ENCODE results near the gene TNRC6A. TPM values are rescaled to one million over a fixed set of nuclear protein-coding genes. Genes with fewer than 3 reads are reported as not detected.

TNRC6A gene
- total and polyA plus RNA-seq, 2 experiments from 2014 or later = 93.1 to 124 TPM

GRCh38 chr16:24875466-24875865 lies 146.0 kb downstream of the TNRC6A start:
- H3K4me3 Mint-ChIP-seq = no peak overlapping the region

More at GRCh38 chr16:24875466-24875865, 146.0 kb downstream of the TNRC6A start:
- ATAC-seq = no peak
- H3K4me2 ChIP-seq = no peak overlapping the region
- no peak overlapping the region for H3K4me3 ChIP-seq
- H3K79me2 ChIP-seq (replicated peaks; ENCODE audit: insufficient read depth) = no peaks in the 10 kb centered on the region
- H3F3A ChIP-seq (replicated peaks; ENCODE audit: low read depth) = no peaks in the 10 kb centered on the region
- no peaks in the 10 kb centered on the region for H3K9me2 ChIP-seq (ENCODE audit: insufficient read depth)
- H3K36me3 ChIP-seq (ENCODE audit: insufficient read depth) = no peaks in the 10 kb centered on the region
- Mint-ChIP-seq H3K9me3 (peaks cover under 1% of the 10 kb centered on the region; the same call in 2 of the 3 replicates), H3K27me3 (ENCODE audit: insufficient read depth, low read depth, poor library complexity) (no peaks in the 10 kb centered on the region), H3K27ac (no peak overlapping the region), H3K4me1 (no peaks in the 10 kb centered on the region), H3K36me3 (ENCODE audit: low read depth) (no peaks in the 10 kb centered on the region)
- no peak for DNase-seq (ENCODE audit: low spot score)
- H4K20me1 ChIP-seq (replicated peaks; ENCODE audit: insufficient read depth) = no peaks in the 10 kb centered on the region
- no peak overlapping the region for H2AFZ ChIP-seq
- no peaks in the 10 kb centered on the region for H3K4me1 ChIP-seq (ENCODE audit: insufficient read depth)
- TF ChIP-seq EZH2phosphoT487 (IDR thresholded peaks at IDR 0.05; ENCODE audit: unreplicated experiment) = no peak
- no peak for TF ChIP-seq ETS1 (IDR thresholded peaks at IDR 0.05)
- no peak for TF ChIP-seq EZH2 (IDR thresholded peaks at IDR 0.05; ENCODE audit: low read depth, unreplicated experiment)
- no peak for TF ChIP-seq ZNF331 (CRISPR knock-in tag; IDR thresholded peaks at IDR 0.05; ENCODE audit: low read depth)
- no peak for TF ChIP-seq STAT1 (IDR thresholded peaks at IDR 0.05; ENCODE audit: unreplicated experiment)
- no peak for TF ChIP-seq ZNF462 (CRISPR knock-in tag; IDR thresholded peaks at IDR 0.05)
- no peak for TF ChIP-seq CREB1 (CRISPR knock-in tag; IDR thresholded peaks at IDR 0.05; ENCODE audit: low read depth)
- no peak for TF ChIP-seq CTCF (conservative IDR thresholded peaks at IDR 0.05; ENCODE audit: low read depth in 2 of 2)
- no peak for TF ChIP-seq NANOG (IDR thresholded peaks at IDR 0.05; ENCODE audit: borderline replicate concordance)
- no peak for TF ChIP-seq REST (IDR thresholded peaks at IDR 0.05; ENCODE audit: unreplicated experiment)
- no peak for TF ChIP-seq POLR2AphosphoS5 (IDR thresholded peaks at IDR 0.05; ENCODE audit: low read depth)
- TF ChIP-seq JUNB (IDR thresholded peaks at IDR 0.05; ENCODE audit: unreplicated experiment) = no peak
- no peak for TF ChIP-seq ZNF114 (CRISPR knock-in tag; IDR thresholded peaks at IDR 0.05)
- H3K27ac ChIP-seq (ENCODE audit: low read depth) = no peak overlapping the region
- H3K27me3 ChIP-seq (ENCODE audit: insufficient read depth) = no peaks in the 10 kb centered on the region
